Germinal center (tissue), 1 donor: ENCODE measurements around the gene SETBP1.

Experiments
- DNase-seq: peaks from one replicate; pipeline ENCODE4 v3.0.0; 2012; ENCODE audit warnings: mixed read lengths, low spot score

Gene SETBP1

DNA sequence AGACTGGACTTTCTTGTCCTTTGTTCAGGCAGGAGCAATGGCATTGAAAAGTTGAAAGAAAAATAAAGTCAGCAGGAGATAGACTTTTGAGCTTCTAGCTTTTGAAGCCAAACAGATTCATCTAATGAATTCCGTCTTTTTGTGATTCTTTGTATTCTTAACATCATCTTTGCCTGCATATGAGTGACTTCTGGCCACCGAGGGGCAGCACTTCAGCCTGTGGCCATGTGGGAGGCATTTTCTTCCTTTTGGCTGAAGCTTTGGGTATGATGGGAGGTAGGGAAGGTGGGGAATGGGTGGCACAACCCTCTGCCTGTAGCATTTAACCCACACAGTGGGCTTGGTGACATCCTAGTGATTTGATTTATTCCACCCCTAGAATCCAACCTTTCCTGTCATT lies 220.6 kb downstream of the SETBP1 start:
- DNase-seq: no peak

DNA sequence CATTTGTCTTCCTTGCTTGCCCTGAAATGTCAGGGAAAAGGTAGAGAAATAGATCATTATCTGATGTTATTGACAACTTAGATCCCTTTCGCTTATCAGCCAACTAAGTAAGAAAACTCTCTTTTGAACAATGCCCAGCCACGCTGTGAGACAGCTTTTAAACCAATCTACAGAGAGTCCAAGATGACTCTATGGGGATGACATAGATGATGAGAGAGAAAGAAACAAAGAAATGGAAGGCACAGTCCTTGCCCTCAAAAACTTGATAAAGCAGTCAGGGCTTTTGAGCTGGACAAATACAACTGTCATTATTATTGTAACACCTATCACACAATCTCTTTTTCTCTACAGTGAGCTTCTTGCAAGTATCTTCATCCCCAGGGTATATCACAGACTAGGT lies 222.6 kb downstream of the SETBP1 start:
- no peak for DNase-seq

DNA sequence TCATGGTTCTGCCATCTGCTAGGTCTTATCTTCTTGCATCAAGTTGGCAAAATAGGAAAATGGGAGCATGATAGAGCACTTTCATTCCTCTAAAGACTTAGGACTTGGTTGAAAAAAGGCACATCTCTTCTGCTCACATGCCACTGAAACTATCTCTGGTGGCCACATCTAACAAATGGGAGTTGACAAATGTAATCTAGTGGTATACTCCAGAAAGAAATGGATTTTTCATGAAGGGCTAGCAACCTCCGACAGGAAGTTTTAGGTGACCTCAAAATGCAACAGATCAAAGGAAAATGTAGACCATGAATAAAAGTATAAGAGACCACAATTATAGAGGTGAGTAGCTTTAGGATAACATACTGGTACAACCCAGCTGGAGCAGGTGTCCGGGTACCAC lies 224.1 kb downstream of the SETBP1 start:
- DNase-seq: no peak

DNA sequence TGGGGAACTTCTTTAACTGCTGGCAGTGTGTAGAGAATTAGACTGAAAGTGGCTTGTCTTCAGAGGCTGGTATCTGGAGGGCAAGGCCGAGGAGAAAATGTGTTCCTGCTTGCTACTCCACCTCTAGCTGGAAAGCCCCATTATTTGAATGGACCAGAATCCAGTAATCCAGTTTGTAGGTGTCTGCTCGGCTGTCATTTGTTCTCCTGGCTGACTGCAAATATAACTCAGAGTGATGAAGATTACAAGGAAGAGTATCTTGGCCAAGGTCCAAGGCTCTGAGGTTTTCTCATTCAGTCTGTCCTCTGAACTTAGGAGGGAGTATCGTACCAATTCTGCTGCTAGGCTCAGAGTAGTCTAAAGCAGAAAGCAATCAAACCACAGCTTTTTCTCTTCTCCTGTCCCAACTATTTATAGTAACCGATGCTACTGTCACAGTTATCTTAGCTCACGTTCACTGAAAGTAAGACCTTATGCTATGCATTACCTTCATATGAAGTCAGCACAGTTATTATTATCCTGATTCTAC lies 228.6 kb downstream of the SETBP1 start:
- no peak for DNase-seq

GRCh38 chr18:44911260-44911659 lies 230.6 kb downstream of the SETBP1 start:
- no peak for DNase-seq

DNA sequence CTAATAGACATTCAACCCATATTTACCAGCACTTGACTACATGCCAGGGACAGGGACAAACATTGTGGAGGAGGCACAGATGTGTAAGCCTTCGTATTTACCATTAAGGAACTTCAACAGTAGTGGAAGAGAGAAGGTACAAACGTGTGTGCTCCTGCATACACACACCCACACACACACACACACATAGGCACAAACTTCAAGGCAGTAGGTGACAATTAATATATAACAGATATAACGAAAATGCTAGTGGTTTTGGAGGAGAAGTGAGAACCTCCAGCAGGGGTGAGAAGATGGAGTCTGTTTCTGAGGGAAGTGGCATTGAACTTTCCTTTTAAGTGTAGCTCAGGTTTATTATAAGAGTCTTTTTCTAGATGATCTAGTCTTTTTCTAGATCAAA lies 231.1 kb downstream of the SETBP1 start:
- DNase-seq: no peak

DNA sequence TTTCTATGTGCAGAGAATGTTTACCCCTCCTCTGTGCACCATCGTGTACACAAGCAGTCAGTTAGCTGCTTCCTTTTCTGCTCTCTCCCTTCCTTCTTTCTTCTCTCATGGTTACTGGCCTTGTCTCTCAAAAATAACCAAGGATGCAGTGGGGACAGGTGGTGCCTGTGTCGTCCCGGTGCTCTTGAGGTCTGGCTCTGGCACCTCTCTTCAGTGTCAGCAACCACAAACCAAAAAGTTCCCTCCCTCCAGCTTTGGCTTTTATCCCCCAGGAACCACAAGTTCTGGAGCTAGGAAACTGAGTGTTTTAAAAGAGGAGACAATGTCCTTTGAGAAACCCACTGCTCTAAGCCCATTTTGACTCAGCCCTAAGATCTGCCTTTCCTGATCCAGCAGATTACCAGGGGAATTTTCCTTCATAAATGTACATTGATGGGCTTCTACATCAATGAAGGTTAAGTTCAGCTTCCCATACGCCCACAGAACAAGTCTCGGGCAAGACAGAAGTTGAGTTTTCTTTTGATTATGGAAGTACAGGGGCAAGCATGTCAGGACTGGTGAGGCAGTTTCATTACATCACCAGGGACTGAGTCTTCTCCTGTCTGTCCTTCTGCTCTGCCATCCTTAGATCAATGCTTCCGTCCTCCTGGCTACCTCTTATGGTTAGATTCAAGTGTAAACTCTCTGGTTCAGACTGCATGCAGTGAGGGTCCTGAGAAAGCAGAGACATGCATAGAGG lies 232.2 kb downstream of the SETBP1 start:
- DNase-seq: no peak

DNA sequence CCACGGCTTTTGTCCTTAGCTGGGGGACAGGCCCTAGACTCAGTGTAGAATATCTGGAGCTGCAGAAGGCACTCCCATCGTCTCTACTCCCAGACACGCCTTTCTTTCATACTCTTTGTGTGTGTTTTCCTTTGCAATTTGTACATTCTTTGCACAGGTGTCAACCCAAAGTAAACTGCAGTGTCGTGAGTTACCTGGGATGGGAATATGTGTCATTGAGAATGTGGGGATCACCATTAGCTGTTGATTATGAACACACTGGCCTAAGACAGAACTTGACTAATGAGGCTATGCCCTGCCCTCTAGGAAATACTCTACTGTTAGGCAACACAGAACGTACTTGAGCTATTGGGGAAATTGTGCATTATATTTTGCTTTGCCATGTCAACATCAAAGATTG lies 233.3 kb downstream of the SETBP1 start:
- no peak for DNase-seq

DNA sequence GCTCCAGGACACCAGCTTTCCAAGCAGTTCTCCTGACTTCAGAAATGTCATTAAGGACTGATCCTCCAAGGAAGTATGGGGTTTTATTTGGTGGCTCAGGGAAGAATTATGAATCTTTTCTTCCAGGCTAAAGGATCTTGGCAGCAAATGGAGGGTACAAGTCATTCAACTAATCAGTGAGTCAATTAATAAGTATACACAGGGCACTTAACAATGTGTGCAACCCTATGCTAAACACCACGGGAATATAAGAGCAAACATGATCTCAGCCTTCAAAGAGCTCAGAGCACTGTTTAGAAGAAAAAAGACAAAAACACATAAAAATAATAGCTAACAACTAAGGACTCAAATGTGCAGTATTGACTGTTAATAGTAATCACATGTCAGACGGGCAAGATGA lies 234.5 kb downstream of the SETBP1 start:
- no peak for DNase-seq

- no peak for DNase-seq
Measured at GRCh38 chr18:44915661-44916060, 235.0 kb downstream of the SETBP1 start.

GRCh38 chr18:44916429-44917207 lies 235.9 kb downstream of the SETBP1 start:
- DNase-seq: no peak

DNA sequence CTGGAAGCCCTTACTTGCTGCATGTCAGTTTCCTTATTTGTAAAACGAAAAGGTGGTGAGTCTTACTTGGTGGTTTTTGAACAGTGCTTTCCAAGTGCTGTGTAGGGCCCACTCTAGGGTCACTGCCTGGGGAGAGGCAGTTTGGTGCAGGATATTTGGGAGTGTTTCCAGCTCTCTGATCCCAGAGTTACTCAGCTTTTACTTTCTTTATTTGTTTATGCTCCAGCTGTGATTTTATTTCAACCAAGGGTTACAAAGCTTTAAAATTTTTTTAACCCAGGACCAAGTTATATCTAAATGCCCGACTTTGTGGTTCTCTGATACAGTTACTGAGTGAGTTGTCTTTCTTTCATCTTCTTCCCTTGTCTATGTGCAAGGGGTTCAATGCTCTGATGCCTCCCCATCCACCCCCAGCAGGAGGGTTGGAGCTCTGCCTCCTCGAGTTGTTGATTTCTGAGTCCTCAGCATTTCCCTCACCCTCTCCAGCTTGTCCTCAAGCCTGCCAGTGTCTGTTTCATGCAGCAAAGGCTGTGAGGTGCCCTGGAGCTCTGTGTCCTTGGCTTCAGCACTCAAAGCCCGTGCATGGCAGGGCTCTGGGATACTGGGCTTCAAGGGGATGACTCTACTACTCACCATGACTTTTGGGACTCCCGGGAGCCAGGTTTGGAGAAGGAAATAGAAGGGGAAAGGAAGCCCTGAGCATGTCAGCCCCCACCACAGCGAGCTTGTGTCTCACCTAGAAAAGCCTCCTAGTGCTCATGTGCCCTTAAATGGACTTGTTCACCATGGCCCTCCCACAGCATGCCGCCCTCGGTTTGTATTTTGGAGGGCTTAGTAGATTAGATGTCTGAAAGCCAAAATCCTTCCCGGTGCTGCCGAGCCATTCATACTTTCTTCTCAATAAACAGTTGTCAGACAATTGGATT lies 236.8 kb downstream of the SETBP1 start:
- DNase-seq: no peak

- no peak for DNase-seq
Measured at GRCh38 chr18:44918142-44918476, 237.4 kb downstream of the SETBP1 start.

GRCh38 chr18:44920441-44920840 lies 239.8 kb downstream of the SETBP1 start:
- no peak for DNase-seq

DNA sequence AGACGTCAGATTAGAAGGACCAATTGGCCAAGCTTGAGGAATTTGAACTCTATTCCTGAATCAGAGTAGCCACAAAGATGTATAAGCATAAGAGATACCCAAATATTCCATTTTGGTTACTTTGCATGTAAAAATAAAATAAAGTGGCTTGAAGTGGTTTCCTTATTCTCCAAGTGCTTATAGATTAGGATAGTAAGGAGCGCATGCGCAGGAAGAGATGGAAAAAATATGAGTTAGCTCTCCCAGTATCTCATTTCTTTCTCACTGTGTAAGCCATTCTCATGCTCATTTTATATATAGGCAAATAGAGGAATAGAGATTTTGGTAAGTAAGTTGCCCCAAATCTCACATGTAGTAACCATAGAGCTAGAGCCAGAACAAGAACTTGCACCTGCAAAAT lies 241.3 kb downstream of the SETBP1 start:
- no peak for DNase-seq

DNA sequence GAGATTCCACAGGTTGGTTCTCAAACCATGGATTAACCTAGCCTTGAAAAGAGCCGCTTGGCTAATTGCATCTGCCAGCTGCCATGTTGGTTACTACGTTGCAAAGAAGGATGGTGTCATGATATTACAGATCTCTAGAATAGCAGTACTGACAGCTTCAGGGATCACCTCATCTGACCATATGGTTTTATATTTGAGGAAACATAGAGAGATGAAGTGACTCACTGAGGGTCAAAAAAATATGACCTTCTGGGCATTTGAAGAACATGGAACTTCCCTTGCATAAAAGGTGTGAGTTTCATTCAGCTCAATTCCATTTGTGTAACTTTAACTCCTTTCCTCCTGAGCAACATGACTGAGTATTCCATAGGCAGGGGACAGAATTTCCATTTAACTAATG lies 242.3 kb downstream of the SETBP1 start:
- DNase-seq: no peak

GRCh38 chr18:44924785-44925499 lies 244.3 kb downstream of the SETBP1 start:
- no peak for DNase-seq

GRCh38 chr18:44927127-44927849 lies 246.6 kb downstream of the SETBP1 start:
- DNase-seq: no peak

GRCh38 chr18:44934901-44935300 lies 254.2 kb downstream of the SETBP1 start:
- no peak for DNase-seq

- DNase-seq: no peak
Measured at GRCh38 chr18:44935455-44935854, 254.8 kb downstream of the SETBP1 start.

GRCh38 chr18:44936485-44936884 lies 255.8 kb downstream of the SETBP1 start:
- DNase-seq: no peak
